GM23248 (cell line): ENCODE results near the gene GALNT2.

ENCODE experiments used
- EZH2 ChIP-seq: fragments of 200-600 bp; sonication (generic); IDR thresholded peaks from 2 replicates; pipeline ENCODE4 v1.6.1; 2018; ENCODE audit warnings: antibody characterized with exemption, mild to moderate bottlenecking; ENCODE audit not compliant: insufficient read depth, poor library complexity, severe bottlenecking
- EZH2phosphoT487 ChIP-seq: fragments of 200-600 bp; sonication (generic); IDR thresholded peaks from 2 replicates; pipeline ENCODE4 v1.6.1; 2018; ENCODE audit warnings: antibody characterized with exemption, moderate library complexity, mild to moderate bottlenecking, low read depth; ENCODE audit not compliant: insufficient read depth

- TF ChIP-seq EZH2 (no peak), EZH2phosphoT487 (no peak)
Observed at GRCh38 chr1:230139741-230140140, 72.7 kb downstream of the GALNT2 start.
